RWPE1 (cell line): ENCODE measurements around the gene ADAMTSL2.
A peak's percentile ranks its signal among the peaks of the same experiment; 100 is the strongest.

Experiments used
- CTCF ChIA-PET: fragments of 350-600 bp; sonication (Branson Sonifier 250); formaldehyde crosslinking; extraction: SDS; loops from one replicate; lab custom pipeline; 2021; lab: Yijun Ruan, JAX
- POLR2A ChIA-PET: fragments of 400-600 bp; formaldehyde crosslinking; extraction: SDS; loops from one replicate; lab custom pipeline; 2020; ENCODE audit warnings: antibody characterized with exemption; ENCODE audit not compliant: low non-redundant PET; lab: Yijun Ruan, JAX
- DNase-seq: peaks from one replicate; pipeline ENCODE4 v3.0.0; 2012; ENCODE audit warnings: low spot score
- H3K27ac ChIP-seq: fragments of 450-650 bp; 2 replicates; pipeline ENCODE4 v1.5.1; 2017
- TF ChIP-seq, protein P1 (sequence below): fragments of 450-650 bp; conservative IDR thresholded peaks from 2 replicates; pipeline ENCODE4 v1.5.1; 2017; ENCODE audit warnings: low read depth, mild to moderate bottlenecking

Gene ADAMTSL2

DNA sequence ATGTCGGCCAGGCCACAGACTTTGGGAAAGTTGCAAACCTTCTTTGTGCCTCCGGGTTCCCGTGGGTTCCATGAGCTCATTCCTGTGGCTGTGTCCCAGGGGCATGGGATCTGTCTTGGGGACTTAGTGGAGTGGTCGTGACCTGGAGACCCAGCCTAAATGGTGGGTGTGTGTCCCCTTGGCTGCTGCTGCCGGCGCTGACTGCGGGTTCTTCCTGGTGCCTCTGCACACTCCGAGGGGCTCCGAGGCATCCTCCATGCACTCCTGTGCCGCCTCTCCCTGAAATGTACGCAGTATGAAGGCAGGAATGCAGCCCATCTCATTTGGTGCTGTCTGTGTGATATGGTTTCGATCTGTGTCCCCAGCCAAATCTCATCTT, 34.6 kb upstream of the ADAMTSL2 start:
- H3K27ac ChIP-seq, result no peak overlapping the region
- no peak for DNase-seq
- TF ChIP-seq, protein P1, sequence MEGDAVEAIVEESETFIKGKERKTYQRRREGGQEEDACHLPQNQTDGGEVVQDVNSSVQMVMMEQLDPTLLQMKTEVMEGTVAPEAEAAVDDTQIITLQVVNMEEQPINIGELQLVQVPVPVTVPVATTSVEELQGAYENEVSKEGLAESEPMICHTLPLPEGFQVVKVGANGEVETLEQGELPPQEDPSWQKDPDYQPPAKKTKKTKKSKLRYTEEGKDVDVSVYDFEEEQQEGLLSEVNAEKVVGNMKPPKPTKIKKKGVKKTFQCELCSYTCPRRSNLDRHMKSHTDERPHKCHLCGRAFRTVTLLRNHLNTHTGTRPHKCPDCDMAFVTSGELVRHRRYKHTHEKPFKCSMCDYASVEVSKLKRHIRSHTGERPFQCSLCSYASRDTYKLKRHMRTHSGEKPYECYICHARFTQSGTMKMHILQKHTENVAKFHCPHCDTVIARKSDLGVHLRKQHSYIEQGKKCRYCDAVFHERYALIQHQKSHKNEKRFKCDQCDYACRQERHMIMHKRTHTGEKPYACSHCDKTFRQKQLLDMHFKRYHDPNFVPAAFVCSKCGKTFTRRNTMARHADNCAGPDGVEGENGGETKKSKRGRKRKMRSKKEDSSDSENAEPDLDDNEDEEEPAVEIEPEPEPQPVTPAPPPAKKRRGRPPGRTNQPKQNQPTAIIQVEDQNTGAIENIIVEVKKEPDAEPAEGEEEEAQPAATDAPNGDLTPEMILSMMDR, result no peak
- CTCF ChIA-PET, result interaction anchor here (0.6 to 1.6 kb wide), 3 partner anchors 13 to 503 kb away, joined by 3 to 5 read pairs (median 4); no protein-coding TSS in a partner anchor
- POLR2A ChIA-PET, result no interaction called here

DNA sequence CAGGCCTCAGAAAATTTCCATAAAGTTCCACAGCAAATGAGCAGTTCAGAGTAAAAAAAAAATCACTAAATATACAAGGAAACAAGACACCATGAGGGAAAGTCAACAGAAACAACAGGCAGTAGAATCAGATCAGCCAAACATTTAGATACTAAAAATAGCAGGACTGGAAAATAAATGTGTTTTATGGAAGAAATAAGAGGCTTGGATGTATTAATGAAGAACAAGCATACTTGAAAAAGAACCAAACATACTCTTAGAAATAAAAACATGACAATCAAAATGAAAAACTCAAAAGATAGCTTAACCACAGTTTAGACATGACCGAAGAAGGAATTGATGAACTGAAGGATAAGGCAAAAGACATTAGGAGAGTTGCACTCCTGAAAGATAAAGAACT, 32.4 kb upstream of the ADAMTSL2 start:
- DNase-seq, result no peak
- H3K27ac ChIP-seq, result no peak overlapping the region
- POLR2A ChIA-PET, result no interaction called here
- TF ChIP-seq, protein P1, result no peak
- CTCF ChIA-PET, result no interaction called here

DNA sequence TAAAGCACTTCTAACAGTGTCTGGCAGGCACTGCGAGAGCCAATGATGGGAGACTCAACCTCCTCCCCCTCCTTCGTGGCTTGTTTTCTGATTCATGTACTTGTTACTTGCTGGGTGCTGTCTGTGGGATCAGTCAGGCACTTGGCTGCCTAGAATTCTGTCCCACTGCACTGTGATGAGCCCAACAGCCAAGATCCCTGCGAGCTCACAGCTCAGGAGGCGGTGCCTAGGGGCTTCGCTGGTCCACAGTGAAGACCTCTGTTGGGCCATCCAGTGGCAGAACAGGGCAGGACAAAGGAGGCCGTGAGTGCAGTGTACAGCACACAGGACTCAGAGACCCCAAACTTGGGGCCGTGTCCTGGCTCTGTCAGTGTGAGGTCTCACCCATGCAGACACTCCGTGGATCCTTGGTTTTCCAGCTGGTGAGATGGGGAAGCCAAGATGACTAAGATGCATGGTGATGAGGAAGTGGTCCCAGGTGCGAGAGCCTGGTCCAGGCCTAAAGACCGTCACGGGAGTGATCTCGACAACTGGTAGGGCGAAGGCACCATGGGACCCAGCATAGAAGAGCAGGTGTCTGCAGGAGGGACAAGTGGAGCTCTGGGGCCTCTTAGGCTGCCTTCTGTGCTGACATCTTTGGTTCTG, 29.2 kb upstream of the ADAMTSL2 start:
- DNase-seq, result no peak
- CTCF ChIA-PET, result interaction anchor here (0.5 kb wide), 1 partner anchor 11 kb away, joined by 3 read pairs; no protein-coding TSS in a partner anchor
- POLR2A ChIA-PET, result interaction anchor here (0.6 kb wide), 1 partner anchor 472 kb away, joined by 8 read pairs; no protein-coding TSS in a partner anchor
- no peak overlapping the region for H3K27ac ChIP-seq
- TF ChIP-seq, protein P1, result no peak

DNA sequence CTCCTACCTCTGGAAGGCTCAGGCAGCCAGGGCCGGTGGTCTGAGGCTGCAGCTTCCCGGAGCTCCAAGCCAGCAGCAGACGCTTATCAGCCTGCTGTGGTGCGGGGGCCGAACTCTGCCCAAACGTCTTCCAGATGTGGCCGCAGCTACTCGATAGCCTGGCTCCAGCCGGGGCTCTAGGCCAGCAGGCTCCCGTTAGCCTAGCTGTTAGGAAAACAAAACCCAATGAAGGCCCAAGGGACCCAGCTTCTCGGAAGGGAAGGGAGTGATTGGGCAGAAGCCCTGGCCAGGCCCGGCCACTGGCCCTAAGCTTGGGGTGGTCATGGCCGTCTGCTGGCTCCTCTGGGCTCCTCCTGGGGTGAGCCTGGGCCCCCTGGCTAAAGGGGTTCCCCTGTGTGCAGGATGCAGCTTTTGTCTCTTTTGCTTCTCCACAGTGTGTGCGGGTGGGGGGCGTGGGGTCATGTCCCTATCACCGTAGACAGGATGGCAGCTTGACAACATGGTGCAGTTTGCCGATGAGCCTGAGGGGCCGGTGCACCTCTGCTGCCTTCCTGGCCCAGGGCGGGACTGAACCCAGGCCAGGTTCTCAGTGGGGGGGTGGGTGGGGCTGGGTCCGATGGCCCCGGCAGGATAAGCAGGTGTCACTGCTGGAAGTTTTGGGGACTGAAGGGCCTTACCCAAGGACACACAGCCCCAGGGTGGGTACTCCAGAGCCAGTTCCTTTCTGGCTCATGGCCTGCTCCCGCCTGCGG, 28.4 kb upstream of the ADAMTSL2 start:
- DNase-seq, result no peak
- CTCF ChIA-PET, result interaction anchor here (0.5 to 0.7 kb wide), 2 partner anchors 12 to 489 kb away, joined by 3 read pairs; no protein-coding TSS in a partner anchor

DNA sequence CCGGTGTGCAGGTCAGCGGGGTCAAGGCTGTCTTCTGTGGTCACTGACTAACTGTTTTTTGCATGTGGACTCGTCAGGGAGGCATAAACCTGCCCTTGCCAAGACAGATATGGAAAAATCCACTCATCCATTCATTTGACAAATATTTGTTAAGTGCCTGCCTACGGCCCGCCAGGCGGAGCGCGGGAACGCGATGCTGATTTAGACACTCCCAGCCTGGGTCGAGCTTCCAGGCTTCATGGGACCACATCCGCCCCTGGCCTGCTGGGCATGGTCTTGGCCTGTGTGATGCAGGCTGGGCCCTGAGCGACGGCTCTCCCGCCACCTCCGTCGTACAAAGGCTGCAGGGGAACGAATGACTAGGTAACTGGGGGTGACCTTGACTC, 27.9 kb upstream of the ADAMTSL2 start:
- TF ChIP-seq, protein P1, result no peak
- CTCF ChIA-PET, result interaction anchor here (0.7 kb wide), 1 partner anchor 489 kb away, joined by 3 read pairs; no protein-coding TSS in a partner anchor

More for the DNA sequence above, 28.4 kb upstream of the ADAMTSL2 start:
- TF ChIP-seq, protein P1, result no peak
- H3K27ac ChIP-seq, result peak overlapping the region; percentile 51
- POLR2A ChIA-PET, result interaction anchor here (0.6 kb wide), 1 partner anchor 473 kb away, joined by 8 read pairs; no protein-coding TSS in a partner anchor

DNA sequence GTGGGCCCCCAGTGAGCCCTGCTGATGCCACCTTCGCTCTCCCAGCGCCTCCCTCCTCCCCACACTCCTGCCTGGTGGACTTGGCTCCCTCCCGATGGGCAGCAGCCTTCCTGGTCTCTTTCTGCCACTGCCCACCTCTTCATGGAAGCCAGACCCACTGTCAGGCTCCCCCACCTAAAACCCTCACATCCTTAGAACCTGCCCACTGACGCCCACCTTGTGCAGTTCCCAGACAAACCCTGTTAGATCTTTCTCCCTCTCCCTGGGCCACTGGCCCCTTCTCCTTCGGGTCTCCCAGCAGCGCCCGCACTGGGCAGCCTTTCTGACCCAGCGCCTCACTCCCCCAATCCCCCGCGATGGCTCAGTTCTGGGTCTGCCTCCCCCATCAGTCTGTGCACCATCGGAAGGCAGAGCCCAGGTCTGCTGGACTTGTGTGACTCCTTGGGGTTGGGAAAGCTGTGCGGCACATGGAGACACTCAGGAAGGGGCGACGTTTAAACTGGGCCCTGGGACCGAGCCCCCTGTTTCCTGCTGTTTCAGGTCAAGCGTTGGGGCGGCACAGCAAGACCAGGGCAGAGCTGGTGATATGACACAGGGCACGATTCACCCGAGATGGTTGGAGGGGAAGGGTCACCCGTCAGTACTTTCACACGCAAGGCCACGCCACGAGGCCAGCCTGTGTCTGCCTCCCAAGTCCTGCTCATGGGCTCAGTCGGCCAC, 27.1 kb upstream of the ADAMTSL2 start:
- CTCF ChIA-PET, result interaction anchor here (0.7 kb wide), 1 partner anchor 488 kb away, joined by 3 read pairs; no protein-coding TSS in a partner anchor
- DNase-seq, result no peak
- peak overlapping the region; percentile 51 for H3K27ac ChIP-seq
- TF ChIP-seq, protein P1, result no peak
- POLR2A ChIA-PET, result no interaction called here

More for the DNA sequence above, 27.9 kb upstream of the ADAMTSL2 start:
- DNase-seq, result peak; percentile 54
- H3K27ac ChIP-seq, result peak overlapping the region; percentile 51
- POLR2A ChIA-PET, result no interaction called here
